GM23338 (cell line): ENCODE data around the gene APPL2.

Experiments used
- CREB1 ChIP-seq: fragments of 250-450 bp; sonication (Bioruptor Pico); IDR thresholded peaks from 2 replicates; pipeline ENCODE4 v1.5.0; 2020; ENCODE audit warnings: low read depth, mild to moderate bottlenecking, moderate library complexity
- CTCF ChIP-seq, 2 experiments: fragments of 200-600 bp in 1 of 2; sonication (generic) in 1 of 2; conservative IDR thresholded peaks; 2 replicates each; pipeline versions ENCODE4 v1.5.1 to v1.6.1; 2016 to 2017; ENCODE audit warnings: antibody characterized with exemption in 2 of 2, low read depth in 2 of 2, mild to moderate bottlenecking in 2 of 2, moderate library complexity in 1 of 2
- ETS1 ChIP-seq: IDR thresholded peaks from 2 replicates; pipeline ENCODE4 v1.6.1; 2016; ENCODE audit warnings: antibody characterized with exemption
- EZH2 ChIP-seq: fragments of 200-600 bp; sonication (generic); IDR thresholded peaks from one replicate; pipeline ENCODE4 v1.8.0; 2017; ENCODE audit warnings: antibody characterized with exemption, mild to moderate bottlenecking, low read depth; ENCODE audit not compliant: unreplicated experiment
- EZH2phosphoT487 ChIP-seq: fragments of 200-600 bp; sonication (generic); IDR thresholded peaks from one replicate; pipeline ENCODE4 v1.8.1; 2018; ENCODE audit warnings: antibody characterized with exemption; ENCODE audit not compliant: unreplicated experiment
- JUNB ChIP-seq: IDR thresholded peaks from one replicate; pipeline ENCODE4 v1.6.1; 2016; ENCODE audit warnings: antibody characterized with exemption; ENCODE audit not compliant: unreplicated experiment
- NANOG ChIP-seq: IDR thresholded peaks from 2 replicates; pipeline ENCODE4 v1.6.1; 2016; ENCODE audit warnings: antibody characterized with exemption, borderline replicate concordance
- POLR2AphosphoS5 ChIP-seq: IDR thresholded peaks from 2 replicates; pipeline ENCODE4 v1.6.1; 2016; ENCODE audit warnings: antibody characterized with exemption, low read depth
- STAT1 ChIP-seq: IDR thresholded peaks from one replicate; pipeline ENCODE4 v1.6.1; 2016; ENCODE audit warnings: antibody characterized with exemption; ENCODE audit not compliant: unreplicated experiment
- ZNF114 ChIP-seq: fragments of 250-450 bp; sonication (Bioruptor Pico); IDR thresholded peaks from 2 replicates; pipeline ENCODE4 v1.5.0; 2020; ENCODE audit warnings: mild to moderate bottlenecking, moderate library complexity
- ZNF331 ChIP-seq: fragments of 250-450 bp; sonication (Bioruptor Pico); IDR thresholded peaks from 2 replicates; pipeline ENCODE4 v1.5.0; 2020; ENCODE audit warnings: low read depth, mild to moderate bottlenecking, moderate library complexity
- ZNF462 ChIP-seq: fragments of 250-450 bp; sonication (Bioruptor Pico); IDR thresholded peaks from 2 replicates; pipeline ENCODE4 v1.5.0; 2020; ENCODE audit warnings: mild to moderate bottlenecking, moderate library complexity
- TF ChIP-seq, protein P1 (sequence below): IDR thresholded peaks from one replicate; pipeline ENCODE4 v1.6.1; 2018; ENCODE audit warnings: antibody characterized with exemption; ENCODE audit not compliant: unreplicated experiment

DNA sequence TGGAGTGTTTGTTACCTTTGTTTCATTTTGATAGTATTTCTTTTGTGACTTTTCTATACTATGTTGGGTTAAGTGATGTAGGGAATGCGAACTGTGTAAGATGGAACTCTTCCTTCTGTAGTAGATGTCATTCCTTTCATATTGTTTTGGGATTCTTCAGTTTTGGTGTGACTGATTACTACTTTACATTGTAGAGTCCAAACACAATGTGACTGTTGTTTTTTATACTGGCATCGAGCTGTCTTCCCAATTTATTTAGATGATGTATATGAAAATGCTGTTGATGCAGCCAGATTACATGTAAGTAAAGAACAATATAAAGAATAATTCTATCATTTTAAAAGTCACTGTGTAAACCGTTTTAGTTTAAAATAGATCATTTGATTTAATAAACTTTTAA, 93.7 kb downstream of the APPL2 start:
- TF ChIP-seq CTCF (conservative IDR thresholded peaks at IDR 0.05; ENCODE audit: low read depth in 2 of 2) (no peak), EZH2 (no peak), POLR2AphosphoS5 (no peak), ETS1 (no peak), EZH2phosphoT487 (no peak), JUNB (no peak), ZNF462 (CRISPR knock-in tag) (no peak), STAT1 (no peak), CREB1 (CRISPR knock-in tag) (no peak), NANOG (no peak), ZNF331 (CRISPR knock-in tag) (no peak), ZNF114 (no peak)
- TF ChIP-seq, protein P1, sequence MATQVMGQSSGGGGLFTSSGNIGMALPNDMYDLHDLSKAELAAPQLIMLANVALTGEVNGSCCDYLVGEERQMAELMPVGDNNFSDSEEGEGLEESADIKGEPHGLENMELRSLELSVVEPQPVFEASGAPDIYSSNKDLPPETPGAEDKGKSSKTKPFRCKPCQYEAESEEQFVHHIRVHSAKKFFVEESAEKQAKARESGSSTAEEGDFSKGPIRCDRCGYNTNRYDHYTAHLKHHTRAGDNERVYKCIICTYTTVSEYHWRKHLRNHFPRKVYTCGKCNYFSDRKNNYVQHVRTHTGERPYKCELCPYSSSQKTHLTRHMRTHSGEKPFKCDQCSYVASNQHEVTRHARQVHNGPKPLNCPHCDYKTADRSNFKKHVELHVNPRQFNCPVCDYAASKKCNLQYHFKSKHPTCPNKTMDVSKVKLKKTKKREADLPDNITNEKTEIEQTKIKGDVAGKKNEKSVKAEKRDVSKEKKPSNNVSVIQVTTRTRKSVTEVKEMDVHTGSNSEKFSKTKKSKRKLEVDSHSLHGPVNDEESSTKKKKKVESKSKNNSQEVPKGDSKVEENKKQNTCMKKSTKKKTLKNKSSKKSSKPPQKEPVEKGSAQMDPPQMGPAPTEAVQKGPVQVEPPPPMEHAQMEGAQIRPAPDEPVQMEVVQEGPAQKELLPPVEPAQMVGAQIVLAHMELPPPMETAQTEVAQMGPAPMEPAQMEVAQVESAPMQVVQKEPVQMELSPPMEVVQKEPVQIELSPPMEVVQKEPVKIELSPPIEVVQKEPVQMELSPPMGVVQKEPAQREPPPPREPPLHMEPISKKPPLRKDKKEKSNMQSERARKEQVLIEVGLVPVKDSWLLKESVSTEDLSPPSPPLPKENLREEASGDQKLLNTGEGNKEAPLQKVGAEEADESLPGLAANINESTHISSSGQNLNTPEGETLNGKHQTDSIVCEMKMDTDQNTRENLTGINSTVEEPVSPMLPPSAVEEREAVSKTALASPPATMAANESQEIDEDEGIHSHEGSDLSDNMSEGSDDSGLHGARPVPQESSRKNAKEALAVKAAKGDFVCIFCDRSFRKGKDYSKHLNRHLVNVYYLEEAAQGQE = no peak
